ENCODE measurements around the gene KRTAP1-4. TPM values are rescaled to one million over a fixed set of nuclear protein-coding genes. Genes with fewer than 3 reads are reported as not detected.

Gene KRTAP1-4
- polyA plus RNA-seq, 3 donors, result not detected

DNA sequence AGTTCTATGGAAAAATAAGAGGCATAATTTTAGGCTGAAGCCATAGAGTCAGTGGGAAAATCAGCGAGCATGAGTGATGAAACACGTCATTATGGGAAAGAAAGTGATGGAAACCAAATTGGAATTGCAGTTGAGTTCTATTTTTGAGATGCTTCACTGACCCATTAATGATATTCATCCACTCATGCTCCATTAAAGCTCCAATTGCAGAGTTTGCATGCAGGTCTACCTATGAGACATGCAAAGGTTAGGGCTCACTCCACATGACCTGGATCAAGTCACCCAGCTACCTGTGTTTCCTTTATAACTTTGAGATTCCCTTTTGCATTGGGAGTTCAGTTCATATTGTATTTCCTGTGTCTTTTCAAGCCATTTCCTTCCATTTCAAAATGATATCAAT lies 43.7 kb upstream of the KRTAP1-4 start:
- no peak overlapping the region for H3K27ac Mint-ChIP-seq
- no peaks in the 10 kb centered on the region for H4K20me1 ChIP-seq (ENCODE audit: insufficient read depth, low read length)
- no peaks in the 10 kb centered on the region for H3K36me3 ChIP-seq (replicated peaks in 1 of 2; ENCODE audit: control insufficient read depth in 1 of 2, insufficient read depth in 2 of 2, low read length in 2 of 2)
- peaks cover 2 to 5% (median 3%) of the 10 kb centered on the region in 3 donors for H3K27me3 Mint-ChIP-seq (ENCODE audit: low read depth in 3 of 3)
- 100% methylated on average over 1 of the region's 2 CpGs for WGBS (ENCODE audit: insufficient coverage)
- DNase-seq, result no peak
- H3K4me1 Mint-ChIP-seq, result no peaks in the 10 kb centered on the region
- no peak overlapping the region for H2AFZ ChIP-seq (ENCODE audit: insufficient read depth, low read depth, low read length, poor library complexity, severe bottlenecking)
- peaks cover 0 to 8% (median 5%) of the 10 kb centered on the region in 7 donors for H3K9me3 Mint-ChIP-seq
- no peak overlapping the region for H3K27ac ChIP-seq (ENCODE audit: low read depth in 1 of 2, low read length in 2 of 2)
- H3K9me3 ChIP-seq (replicated peaks in 1 of 2; ENCODE audit: control insufficient read depth in 1 of 2, insufficient read depth in 1 of 2, low read length in 2 of 2), result no peaks in the 10 kb centered on the region
- no peak overlapping the region for H3K9ac ChIP-seq (ENCODE audit: insufficient read depth, low read length, poor library complexity, severe bottlenecking)
- no peak overlapping the region for H3K4me2 ChIP-seq (replicated peaks; ENCODE audit: extremely low read depth, low read length, poor library complexity, severe bottlenecking)
- H3K27me3 ChIP-seq (ENCODE audit: control insufficient read depth in 2 of 2, insufficient read depth in 2 of 2, low read length in 2 of 2), result no peaks in the 10 kb centered on the region
- H3K4me3 Mint-ChIP-seq, result no peak overlapping the region
- no peaks in the 10 kb centered on the region for H3K4me1 ChIP-seq (ENCODE audit: control insufficient read depth in 1 of 2, insufficient read depth in 2 of 2, low read length in 2 of 2)
- no peaks in the 10 kb centered on the region for H3K36me3 Mint-ChIP-seq
- no peaks in the 10 kb centered on the region for H3K79me2 ChIP-seq (ENCODE audit: insufficient read depth, low read length)
- TF ChIP-seq, protein P1, sequence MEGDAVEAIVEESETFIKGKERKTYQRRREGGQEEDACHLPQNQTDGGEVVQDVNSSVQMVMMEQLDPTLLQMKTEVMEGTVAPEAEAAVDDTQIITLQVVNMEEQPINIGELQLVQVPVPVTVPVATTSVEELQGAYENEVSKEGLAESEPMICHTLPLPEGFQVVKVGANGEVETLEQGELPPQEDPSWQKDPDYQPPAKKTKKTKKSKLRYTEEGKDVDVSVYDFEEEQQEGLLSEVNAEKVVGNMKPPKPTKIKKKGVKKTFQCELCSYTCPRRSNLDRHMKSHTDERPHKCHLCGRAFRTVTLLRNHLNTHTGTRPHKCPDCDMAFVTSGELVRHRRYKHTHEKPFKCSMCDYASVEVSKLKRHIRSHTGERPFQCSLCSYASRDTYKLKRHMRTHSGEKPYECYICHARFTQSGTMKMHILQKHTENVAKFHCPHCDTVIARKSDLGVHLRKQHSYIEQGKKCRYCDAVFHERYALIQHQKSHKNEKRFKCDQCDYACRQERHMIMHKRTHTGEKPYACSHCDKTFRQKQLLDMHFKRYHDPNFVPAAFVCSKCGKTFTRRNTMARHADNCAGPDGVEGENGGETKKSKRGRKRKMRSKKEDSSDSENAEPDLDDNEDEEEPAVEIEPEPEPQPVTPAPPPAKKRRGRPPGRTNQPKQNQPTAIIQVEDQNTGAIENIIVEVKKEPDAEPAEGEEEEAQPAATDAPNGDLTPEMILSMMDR (IDR thresholded peaks at IDR 0.05), result no peak
- intact Hi-C loops (cut with micrococcal nuclease), result no loop called here
- H3K4me3 ChIP-seq (replicated peaks in 1 of 3; ENCODE audit: low read depth in 2 of 3, low read length in 3 of 3), result no peak overlapping the region

DNA sequence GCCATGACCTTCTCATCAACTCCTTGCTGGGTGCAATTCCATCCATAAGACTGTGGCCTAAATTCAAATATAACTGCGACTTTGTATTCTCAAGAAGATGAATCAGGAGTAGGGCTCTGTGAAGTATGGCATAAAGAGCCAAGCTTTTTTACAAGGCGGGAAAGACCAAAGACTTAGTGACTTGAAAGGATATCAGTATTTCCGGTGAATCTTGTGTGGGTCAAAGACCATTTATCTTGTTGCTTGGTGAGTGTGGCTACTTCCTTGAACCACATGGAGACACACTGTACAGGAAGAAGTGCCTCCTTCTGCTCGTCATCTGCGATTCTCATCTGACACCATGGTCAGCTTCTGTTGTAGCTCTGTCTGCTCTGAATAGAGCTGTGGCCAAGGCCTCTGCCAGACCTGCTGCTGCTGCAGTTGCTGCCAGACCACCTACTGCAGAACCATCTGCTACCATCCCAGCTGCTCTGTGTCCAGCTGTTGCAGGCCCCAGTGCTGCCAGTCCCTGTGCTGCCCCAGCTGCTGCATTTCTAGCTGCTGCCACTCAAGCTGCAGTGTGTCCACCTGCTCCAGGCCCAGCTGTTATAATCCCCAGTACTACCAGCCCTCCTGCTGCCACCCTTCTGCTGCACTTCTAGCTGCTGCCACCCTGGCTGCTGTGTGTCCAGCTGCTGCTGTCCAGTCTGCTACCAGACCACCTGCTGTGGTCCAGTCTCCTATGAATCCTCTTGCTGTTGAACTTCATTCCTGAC lies 41.8 kb upstream of the KRTAP1-4 start:
- Histone ChIP-seq H3K4me3 (replicated peaks in 1 of 3; ENCODE audit: low read depth in 2 of 3, low read length in 3 of 3) (no peak overlapping the region), H3K36me3 (replicated peaks in 1 of 2; ENCODE audit: control insufficient read depth in 1 of 2, insufficient read depth in 2 of 2, low read length in 2 of 2) (no peaks in the 10 kb centered on the region), H3K27ac (ENCODE audit: low read depth in 1 of 2, low read length in 2 of 2) (no peak overlapping the region), H4K20me1 (ENCODE audit: insufficient read depth, low read length) (no peaks in the 10 kb centered on the region), H3K4me2 (replicated peaks; ENCODE audit: extremely low read depth, low read length, poor library complexity, severe bottlenecking) (no peak overlapping the region), H3K9me3 (replicated peaks in 1 of 2; ENCODE audit: control insufficient read depth in 1 of 2, insufficient read depth in 1 of 2, low read length in 2 of 2) (no peaks in the 10 kb centered on the region), H3K9ac (ENCODE audit: insufficient read depth, low read length, poor library complexity, severe bottlenecking) (no peak overlapping the region), H3K4me1 (ENCODE audit: control insufficient read depth in 1 of 2, insufficient read depth in 2 of 2, low read length in 2 of 2) (no peaks in the 10 kb centered on the region), H3K79me2 (ENCODE audit: insufficient read depth, low read length) (no peaks in the 10 kb centered on the region), H2AFZ (ENCODE audit: insufficient read depth, low read depth, low read length, poor library complexity, severe bottlenecking) (no peak overlapping the region), H3K27me3 (ENCODE audit: control insufficient read depth in 2 of 2, insufficient read depth in 2 of 2, low read length in 2 of 2) (no peaks in the 10 kb centered on the region)
- Mint-ChIP-seq H3K9me3 (peaks cover 0 to 8% (median 3%) of the 10 kb centered on the region in 7 donors), H3K27ac (peak overlapping the region in 1 of 7 donors; percentile 31), H3K4me3 (no peak overlapping the region), H3K4me1 (no peaks in the 10 kb centered on the region), H3K36me3 (no peaks in the 10 kb centered on the region), H3K27me3 (ENCODE audit: low read depth in 3 of 3) (peaks cover 0 to 5% (median 2%) of the 10 kb centered on the region in 3 donors)
- DNase-seq, result no peak
- WGBS (ENCODE audit: insufficient coverage), result 83% methylated on average over 5 of the region's 5 CpGs
- intact Hi-C loops (cut with micrococcal nuclease), result no loop called here
- TF ChIP-seq, protein P1 (IDR thresholded peaks at IDR 0.05), result no peak
